WTC11 (cell line): Measurements from ENCODE around the gene TTLL13.

Experiments used
- GABPB1 ChIP-seq: sonication (generic); formaldehyde crosslinking; IDR thresholded peaks from 2 replicates; pipeline ENCODE4 v1.8.1; 2023; ENCODE audit warnings: mild to moderate bottlenecking, missing genetic modification reagents
- GRHL2 ChIP-seq: fragments of 250-450 bp; sonication (Bioruptor Pico); IDR thresholded peaks from 2 replicates; pipeline ENCODE4 v1.8.0; 2022; ENCODE audit warnings: mild to moderate bottlenecking, moderate library complexity; ENCODE audit not compliant: insufficient replicate concordance, severe bottlenecking
- NFYB ChIP-seq: sonication (generic); formaldehyde crosslinking; conservative IDR thresholded peaks from 2 replicates; pipeline ENCODE4 v1.8.0; 2022; ENCODE audit warnings: low read depth, missing genetic modification reagents
- OVOL2 ChIP-seq: fragments of 250-450 bp; sonication (Bioruptor Pico); IDR thresholded peaks from 2 replicates; pipeline ENCODE4 v1.9.0; 2021; ENCODE audit warnings: mild to moderate bottlenecking, borderline replicate concordance
- ZNF138 ChIP-seq: sonication (generic); formaldehyde crosslinking; conservative IDR thresholded peaks from 2 replicates; pipeline ENCODE4 v1.8.1; 2022; ENCODE audit warnings: mild to moderate bottlenecking, moderate library complexity, missing genetic modification reagents
- TF ChIP-seq, protein P1 (sequence below): sonication (generic); formaldehyde crosslinking; IDR thresholded peaks from 2 replicates; pipeline ENCODE4 v1.8.1; 2023; ENCODE audit warnings: mild to moderate bottlenecking, missing genetic modification reagents, moderate library complexity
- TF ChIP-seq, protein P2 (sequence below): fragments of 200-600 bp; IDR thresholded peaks from 2 replicates; pipeline ENCODE4 v1.8.0; 2022; ENCODE audit warnings: antibody characterized with exemption
- TF ChIP-seq, protein P3 (sequence below): sonication (generic); formaldehyde crosslinking; IDR thresholded peaks from 2 replicates; pipeline ENCODE4 v1.8.1; 2023; ENCODE audit warnings: mild to moderate bottlenecking, missing genetic modification reagents

DNA sequence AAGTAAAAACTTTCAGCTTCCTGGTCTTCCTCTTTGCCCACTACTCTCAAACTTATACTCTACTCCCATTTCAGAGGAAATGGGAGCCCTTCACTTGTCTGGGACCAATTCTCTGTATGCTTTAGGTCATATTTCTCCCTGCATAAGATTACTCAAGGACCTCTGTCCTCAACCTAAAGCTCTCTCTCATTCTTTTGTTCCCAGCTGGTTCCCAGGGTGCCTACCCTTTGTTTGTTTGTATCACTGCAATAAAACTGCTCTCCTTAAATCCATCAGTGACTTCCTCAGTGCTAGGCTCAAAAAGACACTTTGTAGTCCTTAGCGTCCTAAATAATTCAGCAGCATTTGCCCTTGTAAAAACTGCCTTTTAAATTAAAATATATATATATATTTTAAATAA lies 19.1 kb downstream of the TTLL13 start:
- TF ChIP-seq NFYB (CRISPR knock-in tag) (no peak), GRHL2 (CRISPR knock-in tag) (no peak), GABPB1 (CRISPR knock-in tag) (no peak), ZNF138 (CRISPR knock-in tag) (no peak), OVOL2 (CRISPR knock-in tag) (no peak)
- TF ChIP-seq, protein P1, sequence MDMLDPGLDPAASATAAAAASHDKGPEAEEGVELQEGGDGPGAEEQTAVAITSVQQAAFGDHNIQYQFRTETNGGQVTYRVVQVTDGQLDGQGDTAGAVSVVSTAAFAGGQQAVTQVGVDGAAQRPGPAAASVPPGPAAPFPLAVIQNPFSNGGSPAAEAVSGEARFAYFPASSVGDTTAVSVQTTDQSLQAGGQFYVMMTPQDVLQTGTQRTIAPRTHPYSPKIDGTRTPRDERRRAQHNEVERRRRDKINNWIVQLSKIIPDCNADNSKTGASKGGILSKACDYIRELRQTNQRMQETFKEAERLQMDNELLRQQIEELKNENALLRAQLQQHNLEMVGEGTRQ (CRISPR knock-in tag): no peak
- TF ChIP-seq, protein P2, sequence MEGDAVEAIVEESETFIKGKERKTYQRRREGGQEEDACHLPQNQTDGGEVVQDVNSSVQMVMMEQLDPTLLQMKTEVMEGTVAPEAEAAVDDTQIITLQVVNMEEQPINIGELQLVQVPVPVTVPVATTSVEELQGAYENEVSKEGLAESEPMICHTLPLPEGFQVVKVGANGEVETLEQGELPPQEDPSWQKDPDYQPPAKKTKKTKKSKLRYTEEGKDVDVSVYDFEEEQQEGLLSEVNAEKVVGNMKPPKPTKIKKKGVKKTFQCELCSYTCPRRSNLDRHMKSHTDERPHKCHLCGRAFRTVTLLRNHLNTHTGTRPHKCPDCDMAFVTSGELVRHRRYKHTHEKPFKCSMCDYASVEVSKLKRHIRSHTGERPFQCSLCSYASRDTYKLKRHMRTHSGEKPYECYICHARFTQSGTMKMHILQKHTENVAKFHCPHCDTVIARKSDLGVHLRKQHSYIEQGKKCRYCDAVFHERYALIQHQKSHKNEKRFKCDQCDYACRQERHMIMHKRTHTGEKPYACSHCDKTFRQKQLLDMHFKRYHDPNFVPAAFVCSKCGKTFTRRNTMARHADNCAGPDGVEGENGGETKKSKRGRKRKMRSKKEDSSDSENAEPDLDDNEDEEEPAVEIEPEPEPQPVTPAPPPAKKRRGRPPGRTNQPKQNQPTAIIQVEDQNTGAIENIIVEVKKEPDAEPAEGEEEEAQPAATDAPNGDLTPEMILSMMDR: no peak
- TF ChIP-seq, protein P3, sequence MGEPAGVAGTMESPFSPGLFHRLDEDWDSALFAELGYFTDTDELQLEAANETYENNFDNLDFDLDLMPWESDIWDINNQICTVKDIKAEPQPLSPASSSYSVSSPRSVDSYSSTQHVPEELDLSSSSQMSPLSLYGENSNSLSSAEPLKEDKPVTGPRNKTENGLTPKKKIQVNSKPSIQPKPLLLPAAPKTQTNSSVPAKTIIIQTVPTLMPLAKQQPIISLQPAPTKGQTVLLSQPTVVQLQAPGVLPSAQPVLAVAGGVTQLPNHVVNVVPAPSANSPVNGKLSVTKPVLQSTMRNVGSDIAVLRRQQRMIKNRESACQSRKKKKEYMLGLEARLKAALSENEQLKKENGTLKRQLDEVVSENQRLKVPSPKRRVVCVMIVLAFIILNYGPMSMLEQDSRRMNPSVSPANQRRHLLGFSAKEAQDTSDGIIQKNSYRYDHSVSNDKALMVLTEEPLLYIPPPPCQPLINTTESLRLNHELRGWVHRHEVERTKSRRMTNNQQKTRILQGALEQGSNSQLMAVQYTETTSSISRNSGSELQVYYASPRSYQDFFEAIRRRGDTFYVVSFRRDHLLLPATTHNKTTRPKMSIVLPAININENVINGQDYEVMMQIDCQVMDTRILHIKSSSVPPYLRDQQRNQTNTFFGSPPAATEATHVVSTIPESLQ (CRISPR knock-in tag): no peak
